Activated naive CD8-positive, alpha-beta T cell treated with anti-CD3 and anti-CD28 coated beads, Interleukin-2, amount 50 U/mL, for 16 hours (primary cell): ENCODE data around the gene REC8.
"Not testable (repeated sequence)": the region's sequence is repeated elsewhere in the genome, so short reads cannot be mapped to it uniquely, and the experiment has no call there.

ENCODE experiments used
- DNase-seq: peaks from one replicate; pipeline ENCODE4 v3.0.0-alpha.2; 2020; ENCODE audit warnings: low read depth, low spot score

REC8 gene

DNA sequence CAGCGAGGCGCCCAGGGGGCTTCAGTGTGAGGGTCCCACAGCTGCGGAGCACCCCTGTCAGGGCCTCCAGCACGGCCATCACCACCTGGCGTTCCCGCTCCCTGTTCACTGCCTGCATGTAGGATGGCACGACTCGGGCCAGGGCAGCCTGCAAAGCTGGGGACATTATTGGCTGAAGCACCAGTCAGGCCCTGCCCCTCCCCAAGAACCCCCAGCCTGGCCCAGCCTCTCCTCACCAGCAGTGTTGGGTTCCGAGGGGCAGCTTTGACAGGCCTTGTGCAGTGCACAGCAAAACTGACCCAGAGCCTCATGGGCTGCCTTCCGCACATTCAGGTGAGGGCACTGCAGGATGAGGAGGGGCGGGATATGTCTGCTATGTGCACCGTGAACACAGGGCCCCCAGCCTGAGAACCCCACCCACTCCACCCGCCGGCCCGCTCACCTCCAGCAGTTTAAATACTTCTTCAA is 11.2 kb downstream of the REC8 start:
- DNase-seq, result no peak

DNA sequence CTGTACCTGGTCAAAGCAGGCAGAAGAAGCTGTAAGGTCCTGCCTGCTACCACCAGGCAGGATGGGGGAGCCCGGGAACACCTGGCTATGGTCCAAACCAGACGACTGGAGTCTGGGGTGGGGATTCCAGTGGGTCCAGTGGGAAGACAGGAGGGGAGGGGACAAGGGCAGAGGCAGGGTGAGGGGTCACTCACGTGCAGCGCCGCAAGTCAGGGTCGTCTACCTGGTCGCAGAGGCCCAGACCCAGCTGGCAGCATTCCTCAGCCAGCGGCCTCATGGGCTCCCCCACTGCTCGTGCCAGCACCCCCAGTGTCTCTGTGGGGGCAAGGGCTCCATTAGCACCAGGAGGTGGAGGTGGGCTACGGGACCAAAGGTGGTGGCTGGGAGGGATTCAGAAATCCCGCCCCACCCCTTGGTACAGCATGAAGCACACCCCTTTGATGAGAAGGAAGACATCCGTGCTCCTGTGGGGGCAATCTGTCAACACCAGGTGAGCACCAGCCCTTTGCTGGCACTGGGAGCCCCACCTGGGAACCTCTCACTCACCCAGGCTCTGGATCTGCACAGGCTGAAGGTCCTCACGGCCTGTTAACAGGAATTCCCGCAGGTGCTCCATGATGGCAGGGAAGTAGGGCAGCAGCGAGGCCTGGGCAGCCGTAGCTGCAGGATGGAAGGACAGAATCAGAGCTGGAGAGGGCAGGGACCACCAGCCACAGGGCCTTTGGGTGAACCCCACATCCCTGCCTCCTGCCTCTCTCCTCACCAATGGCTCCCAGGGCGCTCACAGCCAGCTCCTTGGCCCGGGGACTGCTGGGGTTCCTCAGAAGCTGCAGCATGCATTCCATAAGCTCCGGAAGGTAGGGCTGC is 12.5 kb downstream of the REC8 start:
- no peak for DNase-seq

DNA sequence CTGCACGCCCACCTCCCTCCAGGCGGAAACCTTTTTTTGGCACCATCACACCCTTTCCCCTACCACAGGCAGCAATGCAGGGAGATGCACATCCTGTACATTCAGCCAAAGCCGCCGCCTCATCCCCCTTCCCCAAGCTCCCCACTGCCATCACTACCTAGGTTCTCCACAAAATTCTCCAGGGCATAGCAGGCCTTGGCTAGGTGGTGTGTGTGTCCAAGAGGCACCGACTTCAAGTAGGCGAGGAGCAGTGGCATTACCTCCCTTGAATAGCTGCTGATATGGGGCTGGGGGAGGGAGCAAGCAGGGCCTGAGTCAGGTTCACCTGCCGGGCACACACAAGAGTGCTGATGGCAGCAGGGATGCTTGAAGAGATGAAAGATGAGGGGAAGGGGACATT is 13.1 kb downstream of the REC8 start:
- DNase-seq, result no peak

- DNase-seq, result no peak
Observed at GRCh38 chr14:24185741-24186140, 13.9 kb downstream of the REC8 start.

DNA sequence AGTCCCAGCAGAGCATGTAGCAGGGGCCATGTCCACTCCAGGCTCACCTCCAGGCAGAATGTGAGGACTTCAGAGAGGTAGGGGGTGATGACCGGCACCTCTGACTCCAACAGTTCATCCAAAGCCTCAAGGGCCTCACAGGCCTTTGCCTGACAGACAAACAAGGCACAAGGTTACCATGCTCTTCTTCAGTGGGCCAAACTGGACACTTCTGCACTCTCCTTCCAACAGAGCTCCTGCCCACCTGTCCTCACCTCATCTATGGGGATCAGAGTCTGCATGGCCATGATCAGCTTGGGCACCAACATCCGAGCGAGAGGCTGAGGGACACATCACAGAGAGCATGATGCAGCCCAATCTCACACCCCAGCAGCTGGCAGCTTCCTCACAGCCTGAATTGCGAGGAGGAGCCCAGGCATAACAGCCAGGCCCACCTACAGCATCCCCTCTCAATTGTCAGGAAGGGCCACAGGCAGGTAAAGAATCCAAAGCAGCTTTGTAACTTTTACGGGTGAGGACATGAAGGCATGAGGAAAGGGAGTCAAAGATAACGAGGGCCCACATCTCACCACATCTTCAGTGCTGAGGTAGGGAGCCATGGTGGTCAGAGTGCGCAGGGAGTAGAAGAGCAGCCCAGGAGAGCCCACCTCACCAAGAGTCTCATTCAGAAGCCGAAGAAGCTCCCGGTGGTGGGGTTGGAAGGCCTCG is 15.1 kb downstream of the REC8 start:
- DNase-seq, result no peak

DNA sequence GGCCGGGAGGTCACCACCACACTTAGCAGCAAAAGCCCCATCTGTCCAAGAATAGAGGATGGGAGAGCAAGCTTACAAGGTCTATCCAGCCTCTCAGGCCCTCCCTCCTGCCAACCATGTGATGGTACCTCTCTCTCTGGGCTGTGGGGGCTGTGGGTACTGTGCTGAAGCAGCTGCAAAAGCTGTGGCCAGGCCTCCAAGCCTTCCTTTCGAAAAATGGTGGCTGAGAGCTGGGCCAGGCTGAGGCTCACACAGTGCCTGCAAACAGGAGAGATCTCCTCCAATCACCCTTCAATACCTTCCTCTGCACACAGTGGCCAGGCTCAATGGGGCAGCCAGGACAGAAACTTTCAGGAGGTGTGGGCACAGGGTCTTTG is 15.6 kb downstream of the REC8 start:
- no peak for DNase-seq

DNA sequence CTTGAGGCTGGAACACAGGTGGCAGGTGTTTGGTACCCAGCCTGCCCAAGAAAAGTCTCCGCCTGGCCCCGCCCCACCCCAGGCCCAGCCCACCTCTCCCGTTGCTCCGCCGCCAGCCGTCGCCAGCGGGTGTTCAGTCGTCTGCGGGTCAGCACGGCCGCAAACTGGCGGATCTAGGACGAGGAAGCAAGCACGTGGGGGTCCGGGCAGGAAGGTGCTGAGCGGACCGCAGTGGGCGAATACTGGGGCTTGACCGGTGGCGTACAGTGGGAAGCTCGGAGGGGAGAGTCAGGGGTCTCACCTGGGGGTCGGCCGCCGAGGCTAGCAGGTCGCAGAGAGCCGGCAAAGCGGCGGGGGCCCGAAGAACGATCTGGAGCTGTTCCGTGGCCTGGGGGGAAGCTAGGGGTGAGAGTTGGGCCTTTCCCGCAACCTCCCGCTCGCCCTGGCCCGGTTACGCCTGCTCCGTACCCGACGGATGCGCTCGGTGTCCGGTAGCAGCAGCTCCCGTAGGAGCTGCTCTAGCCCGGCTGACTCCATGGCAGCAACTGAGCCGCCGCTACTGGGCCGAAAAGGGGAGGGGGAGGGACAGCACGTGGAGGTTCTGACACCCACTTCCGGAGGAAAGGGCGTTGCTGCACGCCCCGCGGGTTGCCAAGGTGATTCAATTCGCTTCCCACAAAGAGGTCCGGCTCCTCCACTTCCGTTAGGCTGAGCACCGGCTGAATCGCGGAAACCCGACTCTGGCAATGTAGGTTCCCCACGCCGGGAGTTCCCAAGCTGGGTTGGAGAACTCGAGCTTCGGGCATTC is 16.6 kb downstream of the REC8 start, which contains the start of gene IPO4:
Gene IPO4, minus strand, starts transcription at position 566 of the 808 bp plus-strand sequence. Its CDS starts 29 bp downstream, at position 537.
- peak; percentile 90 for DNase-seq

GRCh38 chr14:24189059-24189375 is 17.1 kb downstream of the REC8 start:
- no peak for DNase-seq

- DNase-seq, result no peak
Observed at GRCh38 chr14:24189460-24189859, 17.6 kb downstream of the REC8 start.

DNA sequence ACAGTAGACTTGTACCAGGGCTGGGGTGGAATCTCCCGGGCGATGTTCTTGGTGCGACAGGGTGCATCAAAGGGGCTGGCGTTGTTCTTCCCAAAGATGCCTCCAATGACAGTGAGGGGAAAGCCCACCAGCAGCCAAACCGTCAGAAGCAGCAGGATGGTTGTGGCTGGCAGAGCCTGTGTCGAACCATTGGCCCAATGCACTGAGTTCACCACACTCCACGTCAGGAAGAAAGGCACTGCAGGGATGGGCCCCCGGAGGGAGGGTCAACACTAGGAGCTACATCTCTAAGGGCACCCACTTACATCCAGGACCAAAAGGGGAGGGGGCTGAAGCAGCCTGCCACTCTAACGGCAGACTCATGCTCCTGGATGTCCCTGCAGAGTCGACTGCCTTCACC is 18.5 kb downstream of the REC8 start:
- no peak for DNase-seq

DNA sequence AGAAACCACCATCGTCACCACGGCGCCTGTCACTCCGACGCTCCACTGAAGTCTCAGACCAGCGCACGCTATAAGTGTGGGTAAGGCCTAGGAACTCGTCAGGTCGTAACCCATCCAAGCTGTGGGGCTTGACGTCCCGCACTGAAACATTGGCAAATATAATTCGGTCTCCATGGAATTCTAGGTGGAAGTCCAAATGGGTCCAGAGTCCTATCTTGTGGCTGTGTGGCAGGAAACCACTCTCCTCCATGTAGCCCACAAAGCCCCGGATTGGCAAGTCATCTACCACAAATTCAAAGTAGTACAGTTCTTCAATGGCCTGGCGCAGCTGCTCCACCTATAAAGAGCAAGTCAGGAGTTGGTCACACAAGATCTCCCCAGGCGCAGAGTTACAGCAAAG is 21.1 kb downstream of the REC8 start:
- no peak for DNase-seq

DNA sequence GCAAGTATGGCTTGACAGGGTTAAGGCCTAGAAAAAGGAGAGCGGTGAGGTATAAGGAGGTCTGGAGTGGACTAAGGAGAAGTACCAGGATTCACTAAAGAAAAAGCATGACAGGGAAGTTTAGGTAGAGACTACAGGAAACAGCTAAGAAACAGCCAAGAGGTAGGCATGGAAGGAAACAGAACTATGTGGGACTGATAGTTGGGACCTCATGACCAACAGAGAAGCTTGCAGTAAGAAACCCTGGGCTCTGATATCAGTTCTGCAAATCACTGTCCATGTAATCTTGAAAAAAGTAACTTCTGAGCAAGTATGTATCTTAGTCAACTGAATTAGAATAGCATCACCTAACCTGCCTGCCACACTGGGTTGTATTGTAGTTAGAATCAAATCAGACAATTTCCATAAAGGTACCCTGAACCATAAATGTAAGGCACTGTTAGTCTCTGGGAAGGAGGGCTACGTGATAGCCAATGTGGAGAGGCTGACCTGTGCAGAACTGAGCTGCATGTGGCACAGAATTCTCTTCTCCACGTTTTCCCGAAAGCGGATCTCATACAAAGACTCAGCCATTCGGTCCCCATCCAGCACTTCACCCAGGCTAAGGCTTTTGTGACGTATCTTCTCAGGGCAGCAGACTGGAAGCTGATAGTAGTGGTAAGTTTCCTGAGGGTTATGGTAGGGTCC is 22.4 kb downstream of the REC8 start:
- DNase-seq, result no peak

DNA sequence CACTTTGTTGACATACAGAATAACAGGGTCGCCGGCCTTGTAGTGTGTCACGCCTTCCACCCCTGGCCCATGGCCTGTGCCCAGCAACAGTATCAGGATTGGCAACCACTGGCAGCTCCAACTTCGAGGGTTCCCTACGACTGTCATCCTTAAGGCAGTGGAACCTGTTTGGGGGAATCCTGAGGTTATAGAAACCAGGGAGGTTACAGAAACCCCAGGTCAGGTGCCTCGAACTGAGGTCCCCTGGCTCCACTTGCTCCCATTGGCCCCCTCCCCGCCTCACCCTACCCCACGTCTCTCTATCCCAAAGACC is 22.9 kb downstream of the REC8 start:
- DNase-seq, result no peak

- peak; percentile 71 for DNase-seq
Observed at GRCh38 chr14:24195186-24196070, 23.5 kb downstream of the REC8 start, which contains the start of gene TM9SF1. TSS of gene TM9SF1 (minus strand) at chr14:24195441. CDS start at chr14:24195019, 422 bp downstream.

- no peak for DNase-seq
Observed at GRCh38 chr14:24196071-24197055, 24.5 kb downstream of the REC8 start.

DNA sequence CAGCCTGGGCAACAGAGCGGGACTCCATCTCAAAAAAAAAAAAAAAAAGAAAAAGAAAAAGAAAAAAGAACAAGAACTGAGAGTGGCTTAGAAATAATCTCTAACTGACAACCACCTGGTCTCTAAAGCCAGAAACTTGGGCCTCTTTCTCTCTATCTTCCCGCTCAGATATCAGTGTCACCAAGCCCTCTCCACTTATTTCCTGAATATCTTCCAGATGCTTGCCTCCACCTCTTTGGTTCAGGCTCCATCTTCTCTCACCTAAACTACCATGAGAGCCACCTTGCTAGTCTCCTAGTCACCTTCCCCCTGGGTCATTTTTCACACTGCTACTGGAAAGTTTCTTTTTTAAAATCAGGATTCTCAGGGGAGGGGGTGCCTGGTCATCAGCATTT is 25.2 kb downstream of the REC8 start:
- DNase-seq, result no peak

DNA sequence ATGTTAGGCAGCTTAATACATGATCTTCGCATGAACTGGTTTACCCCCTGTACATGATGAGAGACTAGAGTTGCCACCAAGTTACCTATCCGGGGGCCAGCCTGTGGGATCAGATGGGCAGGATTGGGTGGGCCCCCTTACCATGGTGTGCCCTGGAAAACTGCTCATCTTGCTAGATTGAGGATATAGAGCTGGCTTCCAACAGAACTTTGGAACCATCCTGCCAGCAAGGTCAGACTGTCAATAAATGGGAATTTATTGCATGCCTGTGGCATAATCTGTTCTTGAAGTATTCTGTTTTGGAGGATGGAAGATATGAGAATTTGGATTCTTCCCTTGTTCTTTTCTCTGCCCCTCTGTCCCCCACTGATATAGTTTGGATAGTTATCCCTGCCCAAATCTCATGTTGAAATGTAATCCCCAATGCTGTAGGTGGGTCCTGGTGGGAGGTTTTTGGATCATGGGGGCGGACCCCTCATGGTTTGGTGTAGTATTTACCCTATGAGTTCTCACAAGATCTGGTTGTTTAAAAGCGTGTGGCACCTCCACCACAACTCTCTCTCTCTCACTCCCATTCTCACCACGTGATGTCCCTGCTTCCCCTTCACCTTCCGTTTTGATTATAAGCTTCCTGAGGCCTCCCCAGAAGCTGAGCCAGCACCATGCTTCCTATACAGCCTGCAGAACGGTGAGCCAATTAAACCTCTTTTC is 27.1 kb downstream of the REC8 start:
- DNase-seq, result no peak

GRCh38 chr14:24202538-24202937 is 30.7 kb downstream of the REC8 start:
- not testable (repeated sequence) for DNase-seq
